Measurements from ENCODE around the gene DAB2IP.

GRCh38 chr9:121648799-121649198 lies 2.6 kb upstream of the DAB2IP start:
- TF ChIP-seq CTCF (IDR thresholded peaks at IDR 0.05; ENCODE audit: low read depth, low read length, poor library complexity, severe bottlenecking) (no peak), EZH2phosphoT487 (IDR thresholded peaks at IDR 0.05; ENCODE audit: borderline replicate concordance, low read length) (no peak)
